SK-N-SH treated with all-trans-retinoic acid at 6 μM for 48 hours (cell line): ENCODE measurements around the gene PBX4.

Experiments used
- ATAC-seq: fragments of 200-7000 bp; cut with Tn5 transposase; 3 replicates; pipeline ENCODE4 v1.9.1; 2020; ENCODE audit warnings: mild to moderate bottlenecking, moderate library complexity
- CREB5 ChIP-seq: fragments of 250-450 bp; sonication (Bioruptor Pico); IDR thresholded peaks from 2 replicates; pipeline ENCODE4 v1.5.1; 2020; ENCODE audit warnings: low read depth, mild to moderate bottlenecking, moderate library complexity
- ESRRG ChIP-seq: fragments of 250-450 bp; sonication (Bioruptor Pico); IDR thresholded peaks from 2 replicates; pipeline ENCODE4 v1.6.1; 2021; ENCODE audit warnings: mild to moderate bottlenecking
- GLIS3 ChIP-seq: fragments of 250-450 bp; sonication (Bioruptor Pico); IDR thresholded peaks from 2 replicates; pipeline ENCODE4 v1.5.0; 2020; ENCODE audit warnings: mild to moderate bottlenecking, moderate library complexity
- ISL1 ChIP-seq: fragments of 250-450 bp; sonication (Bioruptor Pico); IDR thresholded peaks from 2 replicates; pipeline ENCODE4 v2.1.2; 2022; ENCODE audit warnings: mild to moderate bottlenecking, moderate library complexity
- OSR1 ChIP-seq: fragments of 250-450 bp; sonication (Bioruptor Pico); IDR thresholded peaks from 2 replicates; pipeline ENCODE4 v1.8.0; 2022; ENCODE audit warnings: moderate library complexity, mild to moderate bottlenecking, inconsistent platforms
- PATZ1 ChIP-seq: fragments of 250-450 bp; sonication (Bioruptor Pico); IDR thresholded peaks from 2 replicates; pipeline ENCODE4 v1.8.0; 2020; ENCODE audit warnings: mild to moderate bottlenecking, moderate library complexity, borderline replicate concordance
- POU6F1 ChIP-seq: fragments of 250-450 bp; sonication (Bioruptor Pico); IDR thresholded peaks from 2 replicates; pipeline ENCODE4 v1.8.0; 2021; ENCODE audit warnings: low read depth, mild to moderate bottlenecking, moderate library complexity, borderline replicate concordance
- SNAI2 ChIP-seq: fragments of 250-450 bp; sonication (Bioruptor Pico); IDR thresholded peaks from 2 replicates; pipeline ENCODE4 v1.5.0; 2020; ENCODE audit warnings: mild to moderate bottlenecking, moderate library complexity
- TCF4 ChIP-seq: fragments of 250-450 bp; sonication (Bioruptor Pico); IDR thresholded peaks from 2 replicates; pipeline ENCODE4 v1.8.0; 2021; ENCODE audit warnings: mild to moderate bottlenecking, moderate library complexity, borderline replicate concordance
- TOX ChIP-seq: fragments of 250-450 bp; sonication (Bioruptor Pico); IDR thresholded peaks from 2 replicates; pipeline ENCODE4 v1.8.0; 2021; ENCODE audit warnings: mild to moderate bottlenecking, moderate library complexity, borderline replicate concordance
- TSHZ2 ChIP-seq: fragments of 250-450 bp; sonication (Bioruptor Pico); IDR thresholded peaks from 2 replicates; pipeline ENCODE4 v1.5.0; 2020; ENCODE audit warnings: mild to moderate bottlenecking, moderate library complexity
- ZC3H10 ChIP-seq: fragments of 250-450 bp; sonication (Bioruptor Pico); IDR thresholded peaks from 2 replicates; pipeline ENCODE4 v1.5.1; 2021; ENCODE audit warnings: mild to moderate bottlenecking, moderate library complexity
- ZNF70 ChIP-seq: fragments of 450-650 bp; formaldehyde crosslinking; IDR thresholded peaks from 2 replicates; pipeline ENCODE4 v1.5.0; 2020; ENCODE audit warnings: mild to moderate bottlenecking, moderate library complexity

PBX4 gene

GRCh38 chr19:19538061-19538784 is 80.3 kb downstream of the PBX4 start, which contains the start of gene CILP2:
Gene CILP2 (plus strand): TSS chr19:19538265. CDS start chr19:19538350, 85 bp downstream.
- TF ChIP-seq SNAI2 (CRISPR knock-in tag) (no peak), PATZ1 (no peak; the same call in 1 of the 2 replicates), TSHZ2 (CRISPR knock-in tag) (no peak), TCF4 (CRISPR knock-in tag) (no peak), GLIS3 (CRISPR knock-in tag) (no peak; the same call in 1 of the 2 replicates), CREB5 (CRISPR knock-in tag) (no peak), POU6F1 (CRISPR knock-in tag) (no peak), ZC3H10 (CRISPR knock-in tag) (no peak)
- peak; percentile 60 for ATAC-seq

- no peak for ATAC-seq
- TF ChIP-seq ISL1 (no peak), ZNF70 (CRISPR knock-in tag) (no peak), TOX (no peak), GLIS3 (CRISPR knock-in tag) (no peak), OSR1 (CRISPR knock-in tag) (no peak), ZC3H10 (CRISPR knock-in tag) (no peak), ESRRG (CRISPR knock-in tag) (no peak), TSHZ2 (CRISPR knock-in tag) (no peak)
- TF ChIP-seq, all 23 proteins: peak for 0
Observed at GRCh38 chr19:19537075-19538048, 81.1 kb downstream of the PBX4 start.

GRCh38 chr19:19535311-19536191 is 82.9 kb downstream of the PBX4 start:
- ATAC-seq = no peak
- TF ChIP-seq CREB5 (CRISPR knock-in tag) (no peak), POU6F1 (CRISPR knock-in tag) (no peak), PATZ1 (no peak), ESRRG (CRISPR knock-in tag) (no peak)
